K562 (cell line): ENCODE results near the gene EAF1. TPM values are rescaled to one million over a fixed set of nuclear protein-coding genes. Genes with fewer than 3 reads are reported as not detected.
"Not testable (repeated sequence)": the region's sequence is repeated elsewhere in the genome, so short reads cannot be mapped to it uniquely, and the experiment has no call there.

Source experiments
- ATAC-seq: fragments of 200-7000 bp; cut with Tn5 transposase; 3 replicates; pipeline ENCODE4 v1.9.1; 2020; ENCODE audit warnings: moderate library complexity
- BruUV-seq: library from RNA; stranded (reverse); fragments of 400-500 nt; replicated peaks from 2 replicates; lab custom pipeline; 2021; lab: Mats Ljungman, UMichigan
- CTCF ChIA-PET: fragments of 300-600 bp; formaldehyde crosslinking; extraction: SDS; loops from one replicate; lab custom pipeline; 2021; ENCODE audit warnings: low intra/inter-chr PET ratio; lab: Yijun Ruan, JAX
- POLR2A ChIA-PET: fragments of 300-600, 350-650 bp; sonication (Branson Sonifier 250); formaldehyde crosslinking; extraction: SDS; loops from one replicate; lab custom pipeline; 2021; ENCODE audit warnings: antibody characterized with exemption, inconsistent platforms; lab: Yijun Ruan, JAX
- DNase-seq, 4 experiments: peaks; one replicate each; pipeline versions ENCODE4 v3.0.0 to v3.0.0-alpha.2; 2011 to 2018; ENCODE audit warnings: low spot score in 3 of 4, mixed read lengths in 3 of 4; ENCODE audit errors: extremely low read depth in 1 of 4
- FAIRE-seq: peaks from 2 replicates; lab custom pipeline; 2011; peaks lifted over from hg19 to GRCh38; lab: Jason Lieb, UNC
- H2AFZ ChIP-seq: 2 replicates; pipeline ENCODE4 v1.6.0; 2011; ENCODE audit warnings: low read depth, low read length, control low read depth, inconsistent platforms
- H3K27ac ChIP-seq: fragments of 200-600 bp; 3 replicates; pipeline ENCODE4 v1.8.0; 2011; ENCODE audit warnings: low read depth, mild to moderate bottlenecking, control low read depth, inconsistent platforms, low read length, moderate library complexity, mixed read lengths; ENCODE audit errors: extremely low read depth
- H3K27me3 ChIP-seq, 2 experiments: fragments of 300-600 bp in 1 of 2; 2 replicates in 1 of 2; 3 replicates in 1 of 2; pipeline versions ENCODE4 v1.6.0 to v1.8.0; 2011; ENCODE audit warnings: inconsistent platforms in 2 of 2, low read length in 2 of 2, mild to moderate bottlenecking in 1 of 2, mixed read lengths in 1 of 2, moderate library complexity in 1 of 2; ENCODE audit not compliant: control insufficient read depth in 2 of 2, insufficient read depth in 2 of 2
- H3K36me3 ChIP-seq: fragments of 300-600 bp; 3 replicates; pipeline ENCODE4 v1.8.0; 2011; ENCODE audit warnings: mild to moderate bottlenecking, low read length, inconsistent platforms; ENCODE audit not compliant: control insufficient read depth, insufficient read depth
- H3K4me1 ChIP-seq, 2 experiments: fragments of 200-600 bp in 1 of 2; replicated peaks in 1 of 2; 2 replicates in 1 of 2; 3 replicates in 1 of 2; pipeline versions ENCODE4 v1.5.1 to v1.8.0; 2011; ENCODE audit warnings: inconsistent platforms in 2 of 2, low read length in 2 of 2, mild to moderate bottlenecking in 1 of 2, mixed read lengths in 1 of 2, moderate library complexity in 1 of 2; ENCODE audit not compliant: control insufficient read depth in 2 of 2, insufficient read depth in 2 of 2
- H3K4me2 ChIP-seq: 2 replicates; pipeline ENCODE4 v1.6.1; 2011; ENCODE audit warnings: low read length, control low read depth, inconsistent platforms, mixed read lengths; ENCODE audit not compliant: insufficient read depth
- H3K4me3 ChIP-seq: fragments of 200-600 bp; sonication (generic), shearing (Covaris generic); 2 replicates; pipeline ENCODE4 v1.5.1; 2016; ENCODE audit warnings: control low read depth, inconsistent platforms
- H3K79me2 ChIP-seq: fragments of 200-600 bp; 3 replicates; pipeline ENCODE4 v1.8.0; 2011; ENCODE audit warnings: low read length, inconsistent platforms; ENCODE audit not compliant: control insufficient read depth, insufficient read depth
- H3K9ac ChIP-seq, 2 experiments: 2 replicates each; pipeline versions ENCODE4 v1.6.0 to v1.6.1; 2011; ENCODE audit warnings: low read depth in 2 of 2, low read length in 2 of 2, control low read depth in 1 of 2, inconsistent platforms in 1 of 2, mild to moderate bottlenecking in 1 of 2, mixed read lengths in 1 of 2; ENCODE audit not compliant: insufficient read depth in 1 of 2
- H3K9me1 ChIP-seq: one replicate; pipeline ENCODE4 v1.6.0; 2011; ENCODE audit warnings: inconsistent platforms, mild to moderate bottlenecking, low read length, moderate library complexity; ENCODE audit not compliant: control insufficient read depth, insufficient read depth
- H3K9me3 ChIP-seq: replicated peaks from 2 replicates; pipeline ENCODE4 v1.5.1; 2011; ENCODE audit warnings: low read depth, low read length, inconsistent platforms; ENCODE audit not compliant: control insufficient read depth, insufficient read depth
- H4K20me1 ChIP-seq: replicated peaks from 2 replicates; pipeline ENCODE4 v1.6.1; 2011; ENCODE audit warnings: low read length, inconsistent platforms, mixed read lengths; ENCODE audit not compliant: control insufficient read depth, insufficient read depth
- HDGF ChIP-seq: fragments of 450-650 bp; IDR thresholded peaks from 2 replicates; pipeline ENCODE4 v1.6.1; 2016
- ZKSCAN3 ChIP-seq: fragments of 250-450 bp; sonication (Bioruptor Pico); IDR thresholded peaks from 2 replicates; pipeline ENCODE4 v1.4.0; 2020
- ZNF134 ChIP-seq: fragments of 250-450 bp; sonication (Bioruptor Pico); conservative IDR thresholded peaks from 2 replicates; pipeline ENCODE4 v1.4.0; 2020
- WGBS: fragments of 100-300 bp; shearing (Covaris generic); methylation state at CpG from one replicate; pipeline ENCODE4 v1.1.6; 2016; ENCODE audit warnings: low coverage, mixed read lengths; ENCODE audit not compliant: insufficient coverage; ENCODE audit errors: missing lambda C conversion rate; 5-methylcytosine and 5-hydroxymethylcytosine counted together
- in situ Hi-C: fragments of 300-500 bp; cut with MboI; formaldehyde crosslinking; loops from 4 replicates; pipeline ENCODE4 v1.15.0; 2018; ENCODE audit warnings: inconsistent platforms, mixed read lengths
- intact Hi-C: fragments of 100-400 bp; cut with micrococcal nuclease; formaldehyde crosslinking; loops from 2 replicates; pipeline ENCODE4 v1.14.2; 2022
- polyA plus RNA-seq, 8 experiments: library from polyadenylated mRNA; depleted of rRNA in 4 of 8; stranded (reverse) in 5 of 8; unstranded in 3 of 8; fragments of >200 nt; fragmentation: Nextera tagmentation in 2 of 8; fragmentation: Illumina TruSeq in 1 of 8; extraction: Ambion mirVana in 2 of 8; extraction: Trizol in 1 of 8; gene quantifications; 2 replicates each; pipeline versions ENCODE4 v1.2.1 to v1.2.3, GENCODE V29; 2011 to 2014; ENCODE audit warnings: inconsistent platforms in 1 of 8, missing spikeins in 1 of 8
- total RNA-seq, 7 experiments: library from RNA; depleted of rRNA in 6 of 7; stranded (reverse); fragments of >200 nt in 6 of 7; fragmentation: Illumina TruSeq in 2 of 7; extraction: Trizol in 2 of 7; gene quantifications; 2 replicates each; pipeline versions ENCODE4 v1.2.1 to v1.2.3, GENCODE V29; 2011 to 2021; ENCODE audit warnings: low replicate concordance in 1 of 7

Gene EAF1
- total and polyA plus RNA-seq, 9 of the 15 experiments (the other 6 are each of a cell fraction or from before 2014, with no cell fraction given), result 7.0 to 26.8 (median 20.4) TPM

DNA sequence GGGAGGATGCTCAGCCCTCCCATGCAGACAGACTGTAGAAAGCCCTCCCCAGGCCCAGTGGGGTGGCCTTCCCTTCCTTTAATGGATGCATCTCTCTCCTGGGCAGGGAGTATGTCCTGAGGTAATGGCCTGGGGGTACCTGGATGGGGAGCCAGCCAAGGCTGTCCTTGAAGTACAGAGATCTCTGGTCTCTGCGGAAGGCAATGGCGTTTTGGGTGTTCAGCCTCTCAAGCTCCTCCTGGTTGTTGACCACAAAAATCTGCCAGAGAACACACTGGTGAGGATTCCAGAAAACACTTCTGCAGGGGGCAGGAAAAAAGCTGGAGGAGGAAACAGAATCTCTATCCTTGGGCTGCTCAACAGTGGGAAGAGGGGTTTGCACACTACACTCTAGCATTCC is 28.9 kb downstream of the EAF1 start:
- ATAC-seq, result no peak
- Histone ChIP-seq H3K79me2 (no peaks in the 10 kb centered on the region), H3K27ac (no peak overlapping the region), H3K36me3 (no peaks in the 10 kb centered on the region), H3K9me3 (no peaks in the 10 kb centered on the region), H2AFZ (no peak overlapping the region), H3K4me3 (no peak overlapping the region), H3K9me1 (no peaks in the 10 kb centered on the region), H3K9ac (no peak overlapping the region), H4K20me1 (no peaks in the 10 kb centered on the region), H3K4me2 (no peak overlapping the region), H3K4me1 (0 out of 5 replicates have a peak, but pooled peaks cover 0 to 3% of the 10 kb centered on the region in 2 experiments), H3K27me3 (peaks cover 14 to 21% of the 10 kb centered on the region in 2 experiments; a peak in 3 of 5 replicates)
- intact Hi-C loops (no loop called here), in situ Hi-C loops (no loop called here)
- DNase-seq, result no peak
- WGBS, result 39% methylated on average over 2 of the region's 2 CpGs
- no peak for FAIRE-seq
- no TSS peak for BruUV-seq
- TF ChIP-seq HDGF (no peak), ZNF134 (no peak), ZKSCAN3 (CRISPR knock-in tag) (no peak)
- ChIA-PET CTCF (no interaction called here), POLR2A (interaction anchor here (0.6 to 1.0 kb wide), 2 partner anchors 10 to 334 kb away, joined by 3 to 6 read pairs; no protein-coding TSS in a partner anchor)

DNA sequence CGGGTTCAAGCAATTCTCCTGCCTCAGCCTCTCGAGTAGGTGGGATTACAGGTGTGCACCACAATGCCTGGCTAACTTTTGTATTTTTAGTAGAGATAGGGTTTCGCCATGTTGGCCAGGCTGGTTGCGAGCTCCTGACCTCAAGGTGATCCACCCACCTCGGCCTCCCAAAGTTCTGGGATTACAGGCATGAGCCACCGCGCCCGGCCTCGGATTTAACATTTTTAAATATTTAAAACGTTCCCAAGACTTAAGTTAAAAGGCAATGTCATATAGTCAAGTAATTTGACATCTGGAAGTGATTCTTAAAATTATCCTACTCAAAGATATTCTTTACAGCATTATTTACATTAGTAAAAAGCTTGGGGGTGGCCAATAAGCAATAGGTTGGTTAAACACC is 29.5 kb downstream of the EAF1 start:
- BruUV-seq, H3K4me2 ChIP-seq, FAIRE-seq, H4K20me1 ChIP-seq, intact Hi-C loops, H3K9me1 ChIP-seq, DNase-seq, POLR2A ChIA-PET, ATAC-seq, in situ Hi-C loops, H2AFZ ChIP-seq, H3K9ac ChIP-seq, H3K79me2 ChIP-seq, H3K4me3 ChIP-seq, CTCF ChIA-PET, H3K9me3 ChIP-seq, H3K27ac ChIP-seq, H3K36me3 ChIP-seq, H3K4me1 ChIP-seq: not testable (repeated sequence)
- H3K27me3 ChIP-seq, result peaks cover 18 to 24% of the 10 kb centered on the region in 2 experiments; a peak in 3 of 5 replicates
- WGBS, result 30% methylated on average over 10 of the region's 10 CpGs
